Heart left ventricle (tissue), 16 donors: ENCODE measurements around the gene SNED1. TPM values are rescaled to one million over a fixed set of nuclear protein-coding genes. Genes with fewer than 3 reads are reported as not detected.

Experiments
- ATAC-seq, 4 donors: fragments of 200-7000 bp; cut with Tn5 transposase; one replicate each; pipeline ENCODE4 v1.9.1; 2020 to 2022; ENCODE audit warnings: moderate library complexity in 4 of 4, mild to moderate bottlenecking in 3 of 4, moderate number of reproducible peaks in 1 of 4
- DNase-seq, 5 donors: peaks; one replicate each; pipeline ENCODE4 v3.0.0-alpha.2; 2020
- H3K27ac ChIP-seq, 12 donors: fragments of 200-600 bp; sonication (generic) in 4 of 12; one replicate each; pipeline versions ENCODE4 v1.5.0 to v1.8.0; 2016 to 2022; ENCODE audit warnings: mild to moderate bottlenecking in 2 of 12
- H3K27me3 ChIP-seq, 9 donors: fragments of 200-600 bp; sonication (generic) in 2 of 9; one replicate each; pipeline versions ENCODE4 v1.5.1 to v1.8.0; 2016 to 2022; ENCODE audit warnings: mild to moderate bottlenecking in 3 of 9
- H3K36me3 ChIP-seq, 9 donors: fragments of 200-600 bp; sonication (generic) in 2 of 9; one replicate each; pipeline versions ENCODE4 v1.5.0 to v1.8.0; 2018 to 2022; ENCODE audit warnings: mild to moderate bottlenecking in 2 of 9
- H3K4me1 ChIP-seq, 12 donors: fragments of 200-600 bp; sonication (generic) in 4 of 12; one replicate each; pipeline versions ENCODE4 v1.5.0 to v1.8.0; 2016 to 2022; ENCODE audit warnings: mild to moderate bottlenecking in 3 of 12
- H3K4me3 ChIP-seq, 12 donors: fragments of 200-600 bp; sonication (generic) in 4 of 12; one replicate each; pipeline versions ENCODE4 v1.5.0 to v1.8.0; 2017 to 2022; ENCODE audit warnings: mild to moderate bottlenecking in 9 of 12, moderate library complexity in 4 of 12
- H3K9me3 ChIP-seq, 12 donors: fragments of 200-600 bp; sonication (generic) in 4 of 12; one replicate each; pipeline versions ENCODE4 v1.5.0 to v1.8.0; 2016 to 2022; ENCODE audit warnings: mild to moderate bottlenecking in 1 of 12
- CTCF ChIP-seq, 12 donors: fragments of 200-600 bp; sonication (generic) in 4 of 12; IDR thresholded peaks; one replicate each; pipeline versions ENCODE4 v1.5.0 to v1.8.0; 2018 to 2022; ENCODE audit warnings: antibody characterized with exemption in 12 of 12, mild to moderate bottlenecking in 5 of 12
- POLR2A ChIP-seq, 2 donors: fragments of 450-650 bp; IDR thresholded peaks; one replicate each; pipeline ENCODE4 v1.6.1; 2017; ENCODE audit warnings: antibody characterized with exemption in 2 of 2, mild to moderate bottlenecking in 2 of 2, moderate library complexity in 2 of 2
- WGBS, 4 donors: extraction: QIAGEN DNeasy Blood & Tissue Kit in 2 of 4; methylation state at CpG; one replicate each; pipeline versions ENCODE4 v1.1.5 to v1.1.7; 2013 to 2018; 5-methylcytosine and 5-hydroxymethylcytosine counted together
- intact Hi-C, 10 donors: fragments of 100-400 bp; cut with DNase I; formaldehyde crosslinking; loops; one replicate each; pipeline versions ENCODE4 v1.11.1 to v1.14.2; 2022
- polyA plus RNA-seq, 2 donors: library from polyadenylated mRNA; stranded (reverse); fragments of 200-250 nt; gene quantifications; one replicate each; pipeline ENCODE4 v1.2.3, GENCODE V29; 2013
- total RNA-seq, 9 donors: library from RNA; depleted of rRNA in 2 of 9; stranded (reverse); fragments of >200 nt in 2 of 9; fragmentation: NEBNext Ultra II Directional in 3 of 9; extraction: Animal tissue kit (Norgen Biotek cat#: 25700) in 3 of 9; gene quantifications; one replicate each; pipeline versions ENCODE4 v1.1.0 to v1.2.4, GENCODE V29; 2016 to 2023
- donor health status: ischemic (EF 13 %, LVEDD 7.1; RV severe dilation, severe dysfunction).
- donor health status: healthy with polysubstance abuse.
- donor health status: DM: no; HTN: yes; CAD: no.
- donor health status: DM: no; HTN: no; CAD: no.
- donor health status: ischemic (EF 25% LVEDD 6.9; RV normal size, moderate dysfunction).
- donor health status: ischemic (EF 25% LVEDD 5.7; RV mildly dilated, moderate dysfunction).
- donor health status: healthy.
- donor health status: DM: yes; HTN: yes; CAD: no.
- donor health status: ischemic (EF 35%, LVEDD 5.7; RV mildly dilated, moderate dysfunction).
- donor health status: nonischemic (EF 11% LVEDD 7.7; RV severe dilation, severe dysfunction).
- donor health status: DM: yes; HTN: yes; CAD: no.
- donor health status: PGD.
- donor health status: ischemic (EF 29% LVEDD 5.4; RV normal size, mild dysfunction).
- donor health status: nonischemic (EF 23%, LVEDD 6.1; RV moderate dilation, normal function).

Gene SNED1
- total and polyA plus RNA-seq, 11 donors, result 3.1 to 14.7 (median 4.9) TPM

GRCh38 chr2:241073166-241074064, 75.0 kb downstream of the SNED1 start:
- TF ChIP-seq POLR2A (IDR thresholded peaks at IDR 0.05) (no peak), CTCF (IDR thresholded peaks at IDR 0.05) (no peak)
- 80 to 87% (median 82%) methylated on average over 17 to 25 of the region's 25 CpGs for WGBS, 4 donors
- H3K9me3 ChIP-seq, result no peaks in the 10 kb centered on the region
- H3K36me3 ChIP-seq, result peaks cover 0 to 68% (median 34%) of the 10 kb centered on the region in 9 donors
- DNase-seq (no peak), ATAC-seq (no peak)
- no peak overlapping the region for H3K4me3 ChIP-seq
- no peaks in the 10 kb centered on the region for H3K4me1 ChIP-seq
- H3K27ac ChIP-seq, result no peak overlapping the region
- no peaks in the 10 kb centered on the region for H3K27me3 ChIP-seq
- intact Hi-C loops, result loop anchor here in 1 of 10 donors (10.0 kb wide), 1 partner anchor 219 kb away; no protein-coding TSS in a partner anchor

GRCh38 chr2:241074065-241074818, 75.8 kb downstream of the SNED1 start:
- Histone ChIP-seq H3K36me3 (peaks cover 0 to 61% (median 31%) of the 10 kb centered on the region in 9 donors), H3K27ac (no peak overlapping the region), H3K9me3 (no peaks in the 10 kb centered on the region), H3K4me3 (no peak overlapping the region), H3K27me3 (no peaks in the 10 kb centered on the region), H3K4me1 (no peaks in the 10 kb centered on the region)
- ATAC-seq (no peak), DNase-seq (no peak)
- 92 to 94% (median 93%) methylated on average over 15 to 16 of the region's 16 CpGs for WGBS, 4 donors
- TF ChIP-seq POLR2A (IDR thresholded peaks at IDR 0.05) (no peak), CTCF (IDR thresholded peaks at IDR 0.05) (no peak)
- intact Hi-C loops, result loop anchor here in 1 of 10 donors (10.0 kb wide), 1 partner anchor 219 kb away; no protein-coding TSS in a partner anchor

- intact Hi-C loops, result loop anchor here in 3 of 10 donors (5.0 to 10.0 kb wide), 3 partner anchors 220 to 582 kb away; no protein-coding TSS in a partner anchor
- Histone ChIP-seq H3K36me3 (peaks cover 0 to 53% (median 31%) of the 10 kb centered on the region in 9 donors), H3K4me3 (no peak overlapping the region), H3K9me3 (no peaks in the 10 kb centered on the region), H3K27me3 (no peaks in the 10 kb centered on the region), H3K4me1 (no peaks in the 10 kb centered on the region), H3K27ac (no peak overlapping the region)
- ATAC-seq (no peak), DNase-seq (no peak)
- WGBS, 4 donors, result 93 to 96% (median 94%) methylated on average over 16 of the region's 16 CpGs
- TF ChIP-seq CTCF (IDR thresholded peaks at IDR 0.05) (no peak), POLR2A (IDR thresholded peaks at IDR 0.05) (no peak)
These were observed 76.6 kb downstream of the SNED1 start for GRCh38 chr2:241074901-241075540.
